ENCODE results near the gene HEMK1.

Gene HEMK1

GRCh38 chr3:50575372-50575771 lies 6.0 kb downstream of the HEMK1 start:
- no peak for DNase-seq

- DNase-seq = no peak
These were observed 8.0 kb downstream of the HEMK1 start for GRCh38 chr3:50577348-50577747.

GRCh38 chr3:50580683-50581458 lies 11.5 kb downstream of the HEMK1 start:
- DNase-seq = no peak

- DNase-seq = no peak
These were observed 12.1 kb downstream of the HEMK1 start for GRCh38 chr3:50581459-50581842.

- DNase-seq = no peak
These were observed 12.8 kb downstream of the HEMK1 start for GRCh38 chr3:50582083-50582482.

- no peak for DNase-seq
These were observed 14.6 kb downstream of the HEMK1 start for GRCh38 chr3:50583897-50584296.

GRCh38 chr3:50584391-50584790 lies 15.1 kb downstream of the HEMK1 start:
- DNase-seq = no peak

GRCh38 chr3:50585919-50586762 lies 16.8 kb downstream of the HEMK1 start:
- DNase-seq = no peak

GRCh38 chr3:50586763-50587070 lies 17.4 kb downstream of the HEMK1 start:
- no peak for DNase-seq

GRCh38 chr3:50587373-50587772 lies 18.1 kb downstream of the HEMK1 start:
- no peak for DNase-seq

GRCh38 chr3:50587806-50588758 lies 18.8 kb downstream of the HEMK1 start:
- DNase-seq = no peak

GRCh38 chr3:50588759-50589433 lies 19.6 kb downstream of the HEMK1 start:
- no peak for DNase-seq

GRCh38 chr3:50591196-50591741 lies 21.9 kb downstream of the HEMK1 start:
- no peak for DNase-seq

GRCh38 chr3:50592568-50592967 lies 23.2 kb downstream of the HEMK1 start:
- no peak for DNase-seq

GRCh38 chr3:50594253-50594785 lies 25.0 kb downstream of the HEMK1 start:
- DNase-seq = no peak

- DNase-seq = no peak
These were observed 29.9 kb downstream of the HEMK1 start for GRCh38 chr3:50599115-50599715.

- no peak for DNase-seq
These were observed 30.4 kb downstream of the HEMK1 start for GRCh38 chr3:50599716-50600118.

- DNase-seq = no peak
These were observed 30.9 kb downstream of the HEMK1 start for GRCh38 chr3:50600141-50600753.

GRCh38 chr3:50600841-50601591 lies 31.7 kb downstream of the HEMK1 start:
- no peak for DNase-seq

- DNase-seq = no peak
These were observed 33.4 kb downstream of the HEMK1 start for GRCh38 chr3:50602595-50603191.
